ENCODE results near the gene DCUN1D1.
A peak's percentile ranks its signal among the peaks of the same experiment; 100 is the strongest.

Gene DCUN1D1

DNA sequence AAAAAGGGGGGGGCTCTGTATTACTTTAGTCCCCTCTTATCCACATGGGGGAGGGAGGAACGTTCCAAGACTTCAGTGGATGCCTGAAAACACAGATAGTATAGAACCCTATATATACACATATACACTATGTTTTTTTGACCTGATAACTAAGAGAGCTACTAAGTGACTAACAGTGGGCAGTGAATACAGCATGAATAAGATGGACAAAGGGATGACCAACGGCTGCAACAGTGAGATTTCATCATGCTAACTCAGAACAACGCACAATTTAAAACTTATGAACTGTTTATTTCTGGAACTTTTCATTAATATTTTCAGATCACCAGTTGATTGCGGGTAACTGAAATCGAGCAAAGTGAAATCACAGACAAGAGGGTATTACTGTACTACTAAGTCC lies 7.3 kb downstream of the DCUN1D1 start:
- TF ChIP-seq, protein P1, sequence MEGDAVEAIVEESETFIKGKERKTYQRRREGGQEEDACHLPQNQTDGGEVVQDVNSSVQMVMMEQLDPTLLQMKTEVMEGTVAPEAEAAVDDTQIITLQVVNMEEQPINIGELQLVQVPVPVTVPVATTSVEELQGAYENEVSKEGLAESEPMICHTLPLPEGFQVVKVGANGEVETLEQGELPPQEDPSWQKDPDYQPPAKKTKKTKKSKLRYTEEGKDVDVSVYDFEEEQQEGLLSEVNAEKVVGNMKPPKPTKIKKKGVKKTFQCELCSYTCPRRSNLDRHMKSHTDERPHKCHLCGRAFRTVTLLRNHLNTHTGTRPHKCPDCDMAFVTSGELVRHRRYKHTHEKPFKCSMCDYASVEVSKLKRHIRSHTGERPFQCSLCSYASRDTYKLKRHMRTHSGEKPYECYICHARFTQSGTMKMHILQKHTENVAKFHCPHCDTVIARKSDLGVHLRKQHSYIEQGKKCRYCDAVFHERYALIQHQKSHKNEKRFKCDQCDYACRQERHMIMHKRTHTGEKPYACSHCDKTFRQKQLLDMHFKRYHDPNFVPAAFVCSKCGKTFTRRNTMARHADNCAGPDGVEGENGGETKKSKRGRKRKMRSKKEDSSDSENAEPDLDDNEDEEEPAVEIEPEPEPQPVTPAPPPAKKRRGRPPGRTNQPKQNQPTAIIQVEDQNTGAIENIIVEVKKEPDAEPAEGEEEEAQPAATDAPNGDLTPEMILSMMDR (IDR thresholded peaks at IDR 0.05; ENCODE audit: low read length, missing control alignments) = no peak
- H3K4me3 ChIP-seq (replicated peaks; ENCODE audit: low read depth, low read length) = no peak overlapping the region
- no peak for DNase-seq (ENCODE audit: low read depth)

DNA sequence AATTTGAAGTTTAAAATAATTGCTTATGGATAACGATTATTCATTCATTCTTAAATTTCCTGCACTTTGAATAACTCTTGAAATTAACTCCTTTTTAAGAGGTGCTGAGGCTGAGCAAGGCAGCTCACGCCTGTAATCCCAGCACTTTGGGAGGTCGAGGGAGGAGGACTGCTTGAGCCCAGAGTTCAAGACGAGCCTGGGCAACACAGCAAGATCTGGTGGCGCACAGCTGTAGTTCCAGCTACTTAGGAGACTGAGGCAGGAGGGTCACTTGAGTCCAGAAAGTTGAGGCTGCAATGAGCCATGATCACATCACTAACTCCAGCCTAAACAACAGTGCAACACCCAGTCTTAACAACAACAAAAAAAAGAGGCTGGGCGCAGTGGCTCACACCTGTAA lies 8.0 kb downstream of the DCUN1D1 start:
- no peak for DNase-seq (ENCODE audit: low read depth)
- no peak overlapping the region for H3K4me3 ChIP-seq (replicated peaks; ENCODE audit: low read depth, low read length)
- TF ChIP-seq, protein P1 (IDR thresholded peaks at IDR 0.05; ENCODE audit: low read length, missing control alignments) = no peak

DNA sequence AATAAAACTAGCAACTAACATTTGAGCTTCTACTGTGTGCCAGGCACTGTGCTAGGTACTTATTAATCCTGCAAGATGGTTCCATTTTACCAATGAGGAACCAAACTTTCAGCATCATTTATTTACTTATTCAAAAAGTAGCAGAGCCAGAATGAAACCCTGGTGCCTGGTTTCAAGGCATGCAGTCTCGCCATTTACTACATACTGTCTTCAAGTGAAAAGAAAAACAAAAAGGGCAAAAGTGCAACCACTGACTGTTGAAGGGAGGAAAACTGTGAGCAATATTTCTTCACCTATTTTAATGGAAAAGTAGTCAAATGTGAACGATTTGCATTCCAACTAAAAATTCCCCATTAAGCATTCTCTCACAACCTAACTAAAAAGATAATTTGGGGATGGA lies 8.7 kb downstream of the DCUN1D1 start:
- TF ChIP-seq, protein P1 (IDR thresholded peaks at IDR 0.05; ENCODE audit: low read length, missing control alignments) = no peak
- H3K4me3 ChIP-seq (replicated peaks; ENCODE audit: low read depth, low read length) = no peak overlapping the region
- DNase-seq (ENCODE audit: low read depth) = no peak

DNA sequence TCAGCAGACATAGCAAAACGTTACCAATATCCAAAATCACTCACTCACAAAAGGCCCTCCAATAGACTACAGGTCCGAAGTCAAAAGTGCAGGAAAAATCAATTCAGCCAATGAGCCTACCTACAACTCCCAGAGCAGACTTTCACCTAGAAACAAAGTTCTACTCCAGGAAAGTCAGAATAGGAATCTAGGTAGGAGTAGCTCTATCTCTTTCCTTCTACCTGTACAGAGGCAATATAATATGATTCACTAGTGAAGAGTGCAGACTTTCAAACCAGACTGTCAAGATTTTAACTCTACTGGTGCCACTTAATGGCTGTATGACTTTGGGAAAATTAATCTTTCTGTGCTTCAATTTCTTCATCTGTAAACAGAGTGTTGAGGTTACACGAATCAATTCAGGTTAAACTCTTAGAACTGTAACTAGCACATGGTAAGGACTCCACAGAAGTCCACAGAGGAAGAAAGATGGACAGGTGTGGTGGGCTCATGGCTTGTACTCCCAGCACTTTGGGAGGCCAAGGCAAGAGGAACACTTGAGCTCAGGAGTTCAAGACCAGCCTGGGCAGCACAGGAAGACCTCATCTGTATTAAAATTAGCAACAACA lies 9.4 kb downstream of the DCUN1D1 start:
- H3K4me3 ChIP-seq (replicated peaks; ENCODE audit: low read depth, low read length) = no peak overlapping the region
- DNase-seq (ENCODE audit: low read depth) = no peak
- TF ChIP-seq, protein P1 (IDR thresholded peaks at IDR 0.05; ENCODE audit: low read length, missing control alignments) = no peak

DNA sequence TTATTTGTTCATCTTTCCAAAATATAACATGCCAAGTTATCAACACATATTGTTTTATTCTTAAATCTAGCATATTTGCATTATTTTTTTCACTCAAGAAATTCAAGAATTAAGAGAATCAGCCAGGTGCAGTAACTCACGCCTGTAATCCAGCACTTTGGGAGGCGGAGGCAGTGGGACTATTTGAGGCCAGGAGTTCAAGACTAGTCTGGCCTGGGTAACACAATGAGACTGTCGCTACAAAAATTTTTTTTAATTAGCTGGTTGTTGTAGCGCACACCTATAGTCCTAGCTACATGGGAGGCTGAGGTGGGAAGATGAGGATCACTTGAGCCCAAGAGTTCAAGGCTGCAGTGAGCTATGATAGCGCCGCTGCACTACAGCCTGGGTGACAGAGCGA lies 10.5 kb downstream of the DCUN1D1 start:
- H3K4me3 ChIP-seq (replicated peaks; ENCODE audit: low read depth, low read length) = no peak overlapping the region
- TF ChIP-seq, protein P1 (IDR thresholded peaks at IDR 0.05; ENCODE audit: low read length, missing control alignments) = no peak
- no peak for DNase-seq (ENCODE audit: low read depth)

DNA sequence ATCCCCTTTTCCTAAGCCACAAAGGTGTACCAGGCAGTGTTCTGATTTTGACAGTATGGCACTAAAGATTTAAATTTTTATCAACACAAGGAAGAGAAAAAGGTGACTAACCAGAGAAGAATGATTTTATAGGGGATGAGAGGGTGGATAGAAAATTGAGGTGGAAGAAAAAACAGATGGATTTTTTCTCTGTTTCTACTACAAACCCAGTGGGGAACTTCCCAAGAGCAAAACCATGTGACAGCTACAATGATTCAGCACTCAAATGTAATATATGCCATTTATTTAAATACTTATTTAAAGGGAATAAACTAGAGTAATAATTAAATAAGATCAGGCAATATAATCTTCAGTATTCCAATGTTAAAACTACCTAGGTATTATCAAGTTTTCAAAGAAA lies 11.1 kb downstream of the DCUN1D1 start:
- H3K4me3 ChIP-seq (replicated peaks; ENCODE audit: low read depth, low read length) = no peak overlapping the region
- TF ChIP-seq, protein P1 (IDR thresholded peaks at IDR 0.05; ENCODE audit: low read length, missing control alignments) = no peak

More for the DNA sequence above, 11.1 kb downstream of the DCUN1D1 start:
- peak; percentile 64 for DNase-seq (ENCODE audit: low read depth)

Measured in fibroblast of pulmonary artery (primary cell).